ENCODE measurements around the gene GRIN2C.
A peak's percentile ranks its signal among the peaks of the same experiment; 100 is the strongest.

The GRIN2C gene

DNA sequence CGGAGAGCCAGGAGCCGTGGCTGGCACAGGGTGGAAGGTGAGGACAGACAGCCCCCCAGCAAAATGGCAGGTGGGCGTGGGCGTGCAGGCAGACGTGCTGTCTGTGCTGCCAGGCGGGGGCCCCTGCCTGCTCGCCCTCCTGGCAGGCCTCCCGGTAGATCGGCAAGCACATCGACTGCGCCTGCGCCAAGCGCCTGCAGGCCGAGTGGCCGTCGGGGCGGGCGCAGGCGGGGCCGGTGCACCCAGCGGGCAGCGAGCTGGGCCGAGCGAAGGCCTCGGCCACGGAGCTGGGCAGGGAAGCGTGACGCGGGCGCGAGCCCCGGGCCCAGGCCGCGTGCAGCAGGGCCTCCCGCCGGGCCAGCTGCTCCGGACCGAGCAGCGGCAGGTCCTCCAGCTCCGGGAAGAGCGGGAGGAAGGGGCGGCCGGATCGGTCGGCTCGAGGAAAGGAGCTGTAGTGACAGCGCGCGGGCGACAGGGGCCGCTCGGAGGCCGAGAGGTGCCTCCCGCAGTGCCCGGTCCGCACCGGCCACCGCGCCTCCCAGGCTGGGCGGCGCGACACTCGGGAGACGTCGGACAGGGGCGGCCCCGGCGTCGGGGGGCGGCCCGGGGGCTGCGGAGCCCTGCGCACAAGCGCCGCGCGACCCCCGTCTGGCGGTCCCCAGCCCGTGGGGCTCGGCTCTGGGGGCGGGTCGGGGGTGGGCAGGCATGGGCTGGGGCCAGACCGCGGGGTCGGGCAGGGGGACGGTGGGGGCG, 16.9 kb downstream of the GRIN2C start:
- DNase-seq, result peak; percentile 88

DNA sequence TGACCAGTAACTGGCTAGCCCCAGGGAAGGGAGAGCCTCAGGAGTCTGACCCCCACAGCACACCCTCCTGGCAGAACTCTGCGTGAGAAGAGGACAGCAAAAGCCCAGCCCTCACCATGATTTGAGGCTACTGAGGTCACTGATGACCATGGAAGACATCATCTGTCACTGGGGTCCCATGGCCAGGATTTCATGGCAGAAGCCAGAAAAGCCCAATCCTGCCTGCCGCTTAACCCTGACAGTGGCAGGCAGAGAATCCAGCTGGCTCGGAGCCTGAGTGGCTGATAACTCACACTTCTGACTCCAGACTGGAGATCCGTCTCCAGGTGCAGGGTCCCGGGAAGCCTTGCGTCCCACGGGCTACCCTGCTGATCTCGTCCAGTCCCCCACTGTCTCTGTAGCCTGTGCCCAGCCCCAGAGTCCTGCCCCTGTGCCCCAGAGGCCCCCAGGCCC, 17.5 kb downstream of the GRIN2C start:
- no peak for DNase-seq

DNA sequence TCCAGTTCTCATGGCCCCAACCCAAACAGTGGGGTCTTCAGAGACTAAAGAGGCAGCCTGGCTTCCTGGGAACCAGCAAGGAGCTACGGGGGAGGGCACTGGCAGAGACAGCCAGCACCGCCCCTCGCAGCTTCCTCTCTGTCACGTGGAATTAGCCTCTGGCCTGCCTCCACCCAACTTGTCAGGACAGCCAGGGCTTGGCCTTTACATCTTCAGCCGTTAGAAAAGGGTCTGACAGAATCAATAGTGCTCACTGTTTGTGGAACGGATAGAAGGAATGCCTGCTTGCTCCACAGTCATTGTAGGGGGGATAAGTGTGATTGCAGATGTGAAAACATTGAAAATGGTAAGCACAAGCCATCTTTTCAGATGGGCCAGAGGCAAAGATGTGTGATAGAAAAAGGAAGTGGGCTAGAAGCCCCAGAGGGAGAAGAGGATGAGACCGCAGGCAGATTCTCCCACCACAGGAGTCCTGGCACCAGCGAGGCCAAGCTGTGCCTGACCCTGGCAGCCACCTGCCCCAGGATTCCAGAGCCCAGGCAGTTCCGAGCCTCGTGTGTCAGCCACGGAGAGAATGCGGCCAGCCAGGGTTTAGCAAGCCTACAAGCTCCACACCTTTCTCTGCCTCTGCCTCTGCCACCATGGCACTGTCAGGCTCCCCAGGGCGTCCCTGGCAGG, 18.6 kb downstream of the GRIN2C start:
- peak; percentile 81 for DNase-seq

DNA sequence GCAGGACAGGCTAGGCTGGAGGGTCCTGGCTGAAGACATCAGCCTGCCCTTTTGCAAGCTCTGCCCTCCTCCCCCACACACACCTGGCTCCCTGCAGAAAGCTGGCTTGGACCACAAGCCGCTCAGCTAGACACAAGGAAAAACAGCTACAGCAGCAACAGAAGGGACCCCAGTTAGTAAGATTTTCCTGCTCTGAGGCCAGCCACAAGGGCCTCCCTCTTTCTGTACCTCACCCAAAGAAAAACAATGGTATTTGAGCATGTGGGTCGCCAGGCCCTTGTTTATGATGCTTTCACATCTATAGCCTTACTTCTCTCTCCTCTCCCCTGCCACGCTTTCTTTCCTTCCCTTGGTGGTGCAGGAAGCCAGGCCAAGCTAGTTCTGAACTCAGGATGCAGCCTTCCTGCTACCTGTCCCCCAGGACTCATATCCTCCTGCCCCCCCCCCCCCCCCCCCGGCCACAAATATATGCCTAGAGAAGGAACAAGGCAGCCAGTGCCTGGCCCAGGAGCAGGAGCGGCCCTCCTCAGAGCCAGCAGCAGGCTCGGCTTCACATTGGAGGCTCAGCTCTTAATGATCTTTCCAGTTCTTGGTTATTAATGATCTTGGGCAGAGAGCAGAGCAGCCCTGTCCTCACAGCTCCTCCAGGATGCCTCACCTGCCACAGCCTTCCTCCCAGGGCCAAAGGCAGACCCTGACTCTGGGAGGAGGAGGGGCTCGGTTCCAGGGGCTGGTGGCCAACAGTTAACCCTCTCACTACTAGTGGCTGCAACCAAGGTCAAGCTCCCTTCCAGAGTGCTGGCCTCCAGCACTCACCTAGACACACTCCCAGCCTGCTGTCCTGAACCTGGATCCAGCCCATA, 19.5 kb downstream of the GRIN2C start:
- DNase-seq, result peak; percentile 78

DNA sequence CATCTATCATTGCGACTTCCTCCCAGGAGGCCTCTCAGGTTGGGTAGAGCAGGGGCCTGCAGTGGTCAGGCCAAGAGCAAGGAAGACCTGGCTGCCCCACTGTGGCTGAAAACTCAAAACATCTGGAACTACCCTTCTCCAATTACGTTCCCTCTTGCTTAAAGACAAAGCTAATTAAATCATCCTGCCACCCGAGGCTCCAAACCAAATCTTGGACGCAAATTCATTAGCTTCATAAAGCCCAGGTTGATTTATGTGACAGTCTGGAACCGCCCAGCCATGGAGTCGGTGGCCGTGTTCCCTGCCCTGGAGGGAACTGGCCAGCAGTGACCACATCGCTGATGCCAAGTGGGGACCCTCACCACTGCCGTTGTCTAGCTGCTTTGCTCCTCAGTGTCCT, 21.4 kb downstream of the GRIN2C start:
- no peak for DNase-seq

DNA sequence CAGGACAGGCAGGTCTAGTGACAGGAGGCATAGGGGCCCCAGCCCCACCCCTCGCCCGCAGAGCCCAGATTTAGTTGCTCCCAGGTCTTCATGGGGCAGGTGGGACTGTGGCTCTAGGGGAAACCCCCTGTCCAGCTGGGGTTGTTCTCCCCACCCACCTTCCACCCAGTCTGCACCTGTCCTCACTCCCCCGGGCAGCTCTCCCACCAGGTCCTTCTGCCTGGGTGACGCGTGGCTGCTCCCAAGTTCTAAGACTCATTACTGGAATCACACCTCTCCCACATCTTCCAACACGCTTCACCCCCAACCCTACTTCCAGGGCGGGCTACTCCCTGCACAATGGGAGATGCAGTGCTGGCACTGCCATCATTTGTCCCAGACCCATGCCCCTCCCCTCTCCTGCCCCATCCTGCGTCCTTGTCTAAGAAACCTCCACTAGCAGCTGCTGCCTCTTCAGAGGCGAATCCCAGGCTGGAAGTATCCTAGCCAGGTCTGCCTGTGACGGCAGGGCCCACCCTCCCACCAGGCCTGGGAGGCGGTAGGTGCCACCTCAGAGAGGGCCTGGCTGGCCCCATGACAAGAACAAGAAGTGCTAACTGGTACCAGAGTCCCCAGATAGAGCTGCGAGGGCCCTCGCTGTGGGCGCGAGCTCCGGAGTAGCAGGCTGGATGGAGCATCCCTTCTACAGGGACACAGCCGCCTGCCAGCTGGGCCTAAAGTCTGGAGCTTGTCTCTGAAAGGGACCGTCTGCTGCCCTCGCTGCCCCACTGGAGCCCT, 22.8 kb downstream of the GRIN2C start:
- DNase-seq, result no peak

DNA sequence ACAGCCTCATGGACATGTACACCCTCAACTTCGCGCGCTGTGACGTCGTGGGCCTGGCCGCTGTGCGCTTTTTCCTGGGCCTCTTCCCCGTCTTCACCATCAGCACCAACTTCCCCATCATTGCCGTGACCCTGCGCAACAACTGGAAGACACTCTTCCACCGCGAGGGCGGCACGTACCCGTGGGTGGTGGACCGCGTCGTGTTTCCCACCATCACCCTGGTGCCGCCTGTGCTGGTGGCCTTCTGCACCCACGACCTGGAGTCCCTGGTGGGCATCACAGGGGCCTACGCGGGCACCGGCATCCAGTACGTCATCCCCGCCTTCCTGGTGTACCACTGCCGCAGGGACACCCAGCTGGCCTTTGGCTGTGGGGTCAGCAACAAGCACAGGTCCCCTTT, 23.5 kb downstream of the GRIN2C start:
- DNase-seq, result no peak

DNA sequence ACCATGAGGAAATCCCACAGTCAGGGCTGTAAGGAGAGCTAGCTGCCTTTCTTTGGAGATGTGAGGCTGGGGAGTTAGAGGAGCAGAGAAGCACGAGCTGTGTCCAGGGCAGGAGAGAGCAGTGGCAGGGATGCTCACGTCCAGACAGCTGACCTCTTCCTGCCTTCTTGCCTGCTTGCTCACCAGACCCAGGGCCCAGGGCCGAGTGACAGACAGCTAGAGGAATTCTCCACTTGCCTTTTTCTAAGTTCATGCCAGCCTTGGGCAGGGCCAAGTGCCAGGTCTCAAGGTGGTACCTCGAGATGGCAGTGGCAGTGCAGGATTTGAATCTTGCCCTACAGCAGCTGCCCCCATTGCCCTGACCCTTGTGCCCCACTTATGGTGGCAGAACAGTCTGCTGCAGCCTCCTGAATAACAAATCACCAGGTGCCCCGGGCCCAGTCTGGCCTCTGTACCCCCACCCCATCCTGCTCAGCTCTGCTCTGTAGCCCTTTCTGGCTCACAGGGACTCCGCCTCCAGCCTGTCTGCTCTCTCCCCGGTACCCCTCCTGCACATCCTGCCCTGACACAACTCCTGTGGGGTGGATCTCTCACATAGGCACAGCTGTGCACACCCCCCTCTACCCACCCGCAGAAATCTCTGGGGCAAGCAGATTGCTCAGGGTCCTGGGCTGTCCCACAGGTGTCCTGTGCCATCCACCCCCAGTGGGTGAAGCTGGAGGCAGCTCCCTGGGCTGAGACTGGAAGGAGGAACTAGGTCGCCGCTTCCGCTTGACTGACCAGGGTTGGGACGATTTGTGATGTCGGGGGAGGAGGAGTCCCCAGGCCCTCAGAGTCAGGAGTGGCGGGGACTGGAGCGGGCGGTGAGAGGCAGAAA, 25.9 kb downstream of the GRIN2C start:
- no peak for DNase-seq

DNA sequence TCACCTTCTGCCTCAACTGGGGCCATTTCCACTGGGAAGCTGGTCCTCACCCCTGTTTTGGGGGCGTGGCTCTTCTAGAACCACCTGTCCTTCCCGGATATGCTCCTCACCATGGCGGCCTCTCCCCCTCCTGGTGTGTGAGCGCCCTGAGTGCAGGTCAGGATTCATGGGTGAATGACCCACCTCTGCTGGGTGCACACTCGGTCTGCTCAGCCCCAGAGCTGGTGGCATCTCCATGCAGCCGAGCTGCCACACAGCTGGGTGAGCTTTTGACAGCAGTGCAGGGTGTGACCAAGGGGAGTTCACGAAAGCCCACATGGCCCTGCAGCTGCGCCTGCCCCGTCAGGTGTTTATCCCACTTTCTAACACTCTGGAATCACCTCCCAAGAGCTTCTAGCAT, 27.3 kb downstream of the GRIN2C start:
- no peak for DNase-seq

DNA sequence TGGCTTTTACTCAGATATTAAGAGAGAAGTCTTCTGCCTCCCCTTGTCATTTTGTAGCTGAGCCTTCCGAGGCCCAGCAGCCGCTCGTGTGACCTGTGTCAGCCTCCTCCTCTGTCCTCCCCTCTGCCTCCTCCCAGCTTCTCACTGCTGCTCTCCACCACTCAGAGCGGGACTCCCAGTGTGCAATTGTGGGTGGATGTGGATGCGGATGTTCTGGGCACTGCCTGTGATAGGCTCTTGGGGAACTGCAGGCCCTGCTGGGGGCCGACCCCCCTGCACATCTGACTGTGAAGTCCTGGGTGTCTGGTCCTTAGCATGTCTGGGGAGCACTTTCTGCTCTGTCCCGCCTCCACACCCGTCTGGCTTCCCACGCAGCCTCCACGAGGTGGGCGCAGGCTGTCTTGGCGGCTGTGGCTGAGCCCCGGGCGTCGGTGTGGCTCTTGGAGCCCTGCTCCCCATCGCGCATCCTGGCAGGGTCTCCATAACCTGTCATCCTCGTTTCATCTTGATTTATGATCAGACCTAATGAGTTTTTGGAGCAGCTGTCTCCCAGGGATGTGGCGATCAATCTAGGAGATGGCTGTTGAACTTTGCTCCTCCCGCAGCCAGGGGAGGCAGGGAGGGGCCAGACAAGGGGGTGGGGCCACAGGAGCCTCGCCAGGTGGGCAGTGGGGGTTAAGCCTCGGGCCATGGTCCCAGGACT, 28.1 kb downstream of the GRIN2C start:
- DNase-seq, result no peak

DNA sequence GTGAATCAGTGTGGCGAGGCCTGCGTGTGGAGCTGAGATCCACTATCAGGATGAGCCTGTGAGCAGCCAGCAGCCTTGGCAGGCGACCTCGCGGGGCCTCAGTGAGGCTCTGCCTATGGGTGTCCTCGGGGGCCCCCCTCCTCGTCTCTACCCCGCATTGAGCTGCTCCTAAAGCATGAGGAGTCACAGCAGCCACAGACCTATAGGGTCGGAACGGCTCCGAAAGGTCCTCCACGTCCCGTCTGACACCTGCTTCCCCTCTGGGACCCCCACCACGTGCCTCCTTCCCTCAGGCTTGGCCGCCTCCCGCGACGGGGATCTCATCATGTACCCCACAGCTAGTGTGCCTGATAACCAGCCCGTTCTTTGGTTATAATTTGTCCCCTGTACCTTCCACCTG, 28.8 kb downstream of the GRIN2C start:
- no peak for DNase-seq

DNA sequence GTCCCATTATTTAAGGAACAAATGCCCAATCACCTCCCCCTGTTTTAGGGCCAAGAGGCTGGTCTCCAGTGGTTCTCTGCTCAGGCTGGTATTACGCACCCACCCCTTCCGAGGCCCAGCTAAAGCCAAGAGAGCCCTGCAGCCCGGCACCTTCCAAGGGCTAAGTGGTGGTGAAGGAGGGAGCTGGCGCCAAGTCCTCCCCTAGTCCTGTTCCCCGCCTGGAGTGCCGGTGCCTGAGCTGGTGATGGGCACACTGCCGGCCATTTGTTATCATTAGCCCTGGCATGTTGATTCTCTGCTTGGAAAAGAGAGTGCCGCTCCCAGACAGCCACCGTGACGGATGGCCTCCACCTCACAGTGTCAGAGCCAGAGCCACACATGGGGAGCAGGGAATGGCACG, 31.9 kb downstream of the GRIN2C start:
- DNase-seq, result no peak

DNA sequence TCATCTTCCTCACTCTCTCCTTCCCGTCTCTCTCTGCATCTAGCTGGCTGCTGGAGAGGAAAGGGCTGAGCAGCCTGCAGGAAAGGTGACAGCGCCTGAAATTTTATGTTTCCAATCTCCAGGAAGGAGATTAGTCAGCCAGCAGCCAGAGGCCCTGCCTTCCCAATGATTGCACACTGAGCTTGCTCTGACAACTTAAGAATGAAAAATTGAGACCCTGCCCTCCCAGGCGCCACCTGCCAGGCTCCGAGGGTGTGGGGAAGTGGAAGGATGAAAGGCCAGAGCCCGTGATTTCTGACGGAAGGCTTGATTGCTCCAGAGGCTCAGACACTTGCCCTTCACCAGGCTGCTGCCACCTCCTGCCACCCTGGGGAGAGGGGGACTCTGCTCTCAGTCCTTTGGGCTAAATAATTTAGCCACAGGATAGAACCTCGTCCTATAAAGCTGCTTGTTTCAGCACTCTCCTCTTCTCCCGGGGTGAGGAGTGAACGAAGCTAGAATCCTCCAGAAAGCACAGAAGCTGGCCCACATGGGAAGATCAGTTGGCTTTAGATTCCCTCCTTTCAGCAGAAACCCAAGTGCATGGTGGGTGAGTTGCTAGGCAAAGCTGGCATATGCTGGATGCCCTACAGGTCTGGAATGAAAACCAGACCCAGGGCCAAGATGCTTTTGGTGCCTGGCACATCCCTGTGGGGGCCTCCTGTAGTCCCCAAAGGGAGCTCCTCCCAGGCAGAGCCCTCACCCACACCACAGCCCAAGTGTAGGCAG, 33.5 kb downstream of the GRIN2C start:
- no peak for DNase-seq

DNA sequence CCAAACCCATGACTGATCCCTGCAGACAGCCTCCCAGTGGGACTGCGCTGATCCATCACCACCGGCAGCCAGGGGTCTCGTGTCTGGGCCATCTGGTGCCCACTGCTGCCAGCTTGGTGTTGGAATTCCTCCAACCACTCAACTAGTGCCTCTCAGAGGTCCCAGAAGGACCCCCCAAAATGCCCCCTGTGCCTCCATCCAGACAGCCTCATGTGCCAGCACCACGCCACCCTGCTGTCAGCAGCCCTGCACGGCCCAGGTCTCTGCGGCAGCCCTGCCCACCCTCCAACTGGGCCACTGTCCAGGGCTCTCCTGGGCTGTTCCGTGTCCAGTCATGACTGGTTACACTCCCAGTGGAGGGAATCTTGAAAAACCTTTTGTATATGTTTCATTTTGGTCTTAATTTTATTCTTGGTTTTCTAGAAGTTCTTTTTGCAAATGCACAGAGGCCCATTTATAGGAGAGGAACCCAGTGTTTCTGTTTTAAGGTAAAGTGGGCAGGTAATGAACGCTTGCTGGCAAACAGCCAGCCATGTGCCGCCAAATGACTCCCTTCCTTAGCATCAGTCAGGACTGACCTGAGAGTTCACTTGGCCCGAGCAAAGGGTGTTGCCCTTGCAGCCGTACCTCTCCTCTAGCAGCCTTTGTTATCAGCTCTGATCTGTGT, 34.6 kb downstream of the GRIN2C start:
- no peak for DNase-seq

DNA sequence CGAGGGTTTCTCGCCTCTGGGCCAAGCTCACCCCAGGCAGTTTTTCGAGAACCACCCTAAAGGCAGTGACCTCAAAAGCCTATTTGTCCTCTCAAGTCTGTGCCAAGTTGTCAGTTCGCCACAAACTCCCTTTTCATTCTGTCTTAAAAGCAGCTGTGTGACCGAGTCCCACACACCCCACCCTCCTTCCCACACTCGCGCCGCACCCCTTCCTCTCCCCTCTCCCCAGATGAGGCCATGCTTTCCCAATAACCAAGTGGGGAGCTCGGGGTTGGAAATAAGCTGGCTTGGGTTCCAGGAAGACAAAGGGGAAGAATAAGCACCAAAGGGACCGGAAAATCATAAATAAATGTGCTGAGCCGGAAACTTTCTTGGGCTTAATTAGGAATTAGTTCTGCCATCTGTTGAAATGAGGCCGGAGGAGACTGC, 36.7 kb downstream of the GRIN2C start:
- DNase-seq, result peak; percentile 60

DNA sequence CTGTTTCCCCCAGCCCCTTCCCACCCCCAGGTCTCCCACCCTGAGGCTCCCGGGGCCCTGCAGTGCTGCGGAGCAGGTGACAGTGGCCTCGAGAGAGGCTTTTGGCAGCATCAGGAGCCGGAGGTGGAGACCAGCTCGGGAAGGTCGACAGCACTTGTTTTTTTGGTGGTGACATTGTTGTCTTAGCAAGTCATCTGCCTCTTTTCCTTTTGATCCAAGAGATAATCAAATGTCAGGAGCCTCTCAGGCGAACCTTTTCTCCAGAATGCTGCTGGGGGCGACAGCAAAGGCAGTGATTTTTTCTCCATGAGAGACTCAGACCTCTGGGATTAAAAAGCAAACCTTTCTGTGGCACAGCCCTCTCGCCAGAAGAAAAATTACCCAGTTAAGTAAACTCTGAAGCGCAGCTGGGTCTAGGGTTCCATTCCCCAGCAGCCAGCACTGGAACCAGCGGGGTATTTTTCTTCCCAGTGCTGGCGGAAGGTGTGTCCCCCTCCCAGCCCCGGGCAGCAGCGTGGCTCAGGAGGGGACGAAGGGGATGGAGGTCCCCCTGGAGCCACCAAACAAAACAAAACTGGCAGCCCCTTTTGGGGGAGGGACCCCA, 37.2 kb downstream of the GRIN2C start:
- DNase-seq, result no peak

DNA sequence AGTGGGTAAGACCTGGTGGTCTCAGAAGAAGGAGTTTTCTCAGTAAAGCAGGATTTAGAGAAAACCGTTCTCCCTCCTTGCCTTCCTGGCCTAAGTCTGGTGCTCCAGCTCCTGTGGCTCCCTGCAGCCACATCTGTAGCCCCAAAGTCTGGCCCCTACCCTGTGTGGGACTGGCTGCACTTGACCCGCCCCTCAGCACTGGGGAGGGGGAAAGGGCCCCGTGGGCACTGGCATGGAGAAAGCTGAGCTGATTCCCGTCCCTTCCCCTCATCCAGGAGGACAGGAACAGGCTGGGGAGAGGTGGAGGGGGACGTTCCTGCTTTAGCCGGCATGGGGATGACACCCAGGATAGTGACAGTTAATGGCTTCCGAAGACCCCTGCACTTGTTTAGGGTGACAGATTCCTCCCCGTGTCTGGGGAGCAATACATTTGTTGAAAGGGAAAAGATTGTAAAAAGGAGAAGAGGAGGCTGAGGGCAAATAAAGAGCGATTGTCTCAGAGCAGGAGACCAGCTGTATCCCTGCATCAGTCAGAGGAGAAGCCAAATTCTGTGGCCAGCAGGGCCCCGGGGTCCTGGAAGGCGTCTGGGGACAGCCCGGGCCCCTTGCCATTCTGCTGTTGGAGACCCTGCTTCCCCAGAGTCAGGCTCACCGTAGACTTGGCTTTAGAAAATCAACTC, 37.9 kb downstream of the GRIN2C start:
- no peak for DNase-seq

DNA sequence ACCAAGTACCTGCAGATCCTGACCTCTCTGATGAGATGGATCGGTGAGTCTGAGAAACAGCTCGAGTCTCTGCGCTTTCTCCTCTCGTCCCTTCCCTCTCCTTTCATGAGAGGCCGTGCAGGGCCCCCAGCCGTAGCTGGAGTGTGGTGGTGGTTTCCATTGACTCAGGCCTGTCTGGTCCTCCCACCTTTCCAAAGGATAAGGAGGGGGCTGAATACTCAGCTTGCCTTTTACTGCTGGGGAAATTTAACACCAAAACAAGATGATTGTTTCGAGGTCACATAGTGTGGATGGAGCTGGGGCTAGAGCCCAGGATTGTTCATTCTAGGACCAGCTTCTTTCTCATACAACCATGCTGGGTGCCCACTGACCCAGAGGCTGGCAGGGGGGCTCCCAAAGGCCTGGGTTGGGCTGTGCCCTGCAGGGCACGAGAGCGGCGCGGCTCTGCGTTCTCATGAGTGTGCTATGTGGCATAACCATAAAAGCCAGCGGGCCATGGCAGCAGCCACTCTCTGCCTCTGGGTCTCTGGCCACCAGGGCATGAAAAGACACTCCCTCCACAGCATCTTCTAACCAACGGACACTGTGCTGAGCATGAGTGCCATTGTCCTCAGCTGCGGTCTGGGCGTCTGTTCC, 39.8 kb downstream of the GRIN2C start:
- no peak for DNase-seq

Data from left hindlimb (tissue), 1 donor.